GM21515 (cell line): Measurements from ENCODE around the gene USP17L11.
"Not testable (repeated sequence)": the region's sequence is repeated elsewhere in the genome, so short reads cannot be mapped to it uniquely, and the experiment has no call there.

Experiments
- ATAC-seq: cut with Tn5 transposase; IDR thresholded peaks from one replicate; pipeline ENCODE4 v1.9.1; 2021; ENCODE audit not compliant: unreplicated experiment

Gene USP17L11

GRCh38 chr4:9215105-9215504 is at the start of gene USP17L11:
TSS of gene USP17L11 (plus strand) at chr4:9215405. CDS start at chr4:9215405, 0 bp downstream.
- ATAC-seq, result not testable (repeated sequence)

- not testable (repeated sequence) for ATAC-seq
Measured at GRCh38 chr4:9165990-9166389, 49.2 kb upstream of the USP17L11 start.

GRCh38 chr4:9169791-9170459 is 45.3 kb upstream of the USP17L11 start, which contains the start of gene FAM90A26:
TSS of gene FAM90A26 (plus strand) at chr4:9170409. CDS start at chr4:9173173, 2,764 bp downstream.
- ATAC-seq, result not testable (repeated sequence)

- ATAC-seq, result not testable (repeated sequence)
Measured at GRCh38 chr4:9210357-9210756, 4.8 kb upstream of the USP17L11 start, which contains the start of gene USP17L10. TSS of gene USP17L10 (plus strand) at chr4:9210657. CDS start at chr4:9210657, 0 bp downstream.

GRCh38 chr4:9214701-9215100 is 504 bp upstream of the USP17L11 start:
- not testable (repeated sequence) for ATAC-seq

- ATAC-seq, result not testable (repeated sequence)
Measured at GRCh38 chr4:9219852-9220251, 4.6 kb downstream of the USP17L11 start, which contains the start of gene USP17L12. TSS of gene USP17L12 (plus strand) at chr4:9220152. CDS start at chr4:9220152, 0 bp downstream.

GRCh38 chr4:9224596-9224995 is 9.4 kb downstream of the USP17L11 start, which contains the start of gene USP17L13:
TSS of gene USP17L13 (plus strand) at chr4:9224896. CDS start at chr4:9224896, 0 bp downstream.
- ATAC-seq, result not testable (repeated sequence)

- not testable (repeated sequence) for ATAC-seq
Measured at GRCh38 chr4:9230249-9230648, 15.0 kb downstream of the USP17L11 start.

- ATAC-seq, result not testable (repeated sequence)
Measured at GRCh38 chr4:9234085-9234484, 18.9 kb downstream of the USP17L11 start, which contains the start of gene USP17L15. TSS of gene USP17L15 (plus strand) at chr4:9234385. CDS start at chr4:9234385, 0 bp downstream.

GRCh38 chr4:9238461-9238860 is 23.3 kb downstream of the USP17L11 start:
- ATAC-seq, result not testable (repeated sequence)

- not testable (repeated sequence) for ATAC-seq
Measured at GRCh38 chr4:9243579-9243978, 28.4 kb downstream of the USP17L11 start, which contains the start of gene USP17L17. TSS of gene USP17L17 (plus strand) at chr4:9243879. CDS start at chr4:9243879, 0 bp downstream.

GRCh38 chr4:9247953-9248680 is 32.9 kb downstream of the USP17L11 start, which contains the start of gene USP17L18:
TSS of gene USP17L18 (plus strand) at chr4:9248630. CDS start at chr4:9248630, 0 bp downstream.
- not testable (repeated sequence) for ATAC-seq

GRCh38 chr4:9253078-9253477 is 37.9 kb downstream of the USP17L11 start, which contains the start of gene USP17L19:
TSS of gene USP17L19 (plus strand) at chr4:9253378. CDS start at chr4:9253378, 0 bp downstream.
- not testable (repeated sequence) for ATAC-seq

GRCh38 chr4:9257824-9258223 is 42.6 kb downstream of the USP17L11 start, which contains the start of gene USP17L20:
TSS of gene USP17L20 (plus strand) at chr4:9258124. CDS start at chr4:9258124, 0 bp downstream.
- ATAC-seq, result not testable (repeated sequence)

- not testable (repeated sequence) for ATAC-seq
Measured at GRCh38 chr4:9262572-9262971, 47.4 kb downstream of the USP17L11 start, which contains the start of gene USP17L21. TSS of gene USP17L21 (plus strand) at chr4:9262872. CDS start at chr4:9262872, 0 bp downstream.
